ENCODE measurements around the gene PHC3.

Gene PHC3

GRCh38 chr3:170189398-170190256 is 8.1 kb upstream of the PHC3 start:
- no peak for DNase-seq

DNA sequence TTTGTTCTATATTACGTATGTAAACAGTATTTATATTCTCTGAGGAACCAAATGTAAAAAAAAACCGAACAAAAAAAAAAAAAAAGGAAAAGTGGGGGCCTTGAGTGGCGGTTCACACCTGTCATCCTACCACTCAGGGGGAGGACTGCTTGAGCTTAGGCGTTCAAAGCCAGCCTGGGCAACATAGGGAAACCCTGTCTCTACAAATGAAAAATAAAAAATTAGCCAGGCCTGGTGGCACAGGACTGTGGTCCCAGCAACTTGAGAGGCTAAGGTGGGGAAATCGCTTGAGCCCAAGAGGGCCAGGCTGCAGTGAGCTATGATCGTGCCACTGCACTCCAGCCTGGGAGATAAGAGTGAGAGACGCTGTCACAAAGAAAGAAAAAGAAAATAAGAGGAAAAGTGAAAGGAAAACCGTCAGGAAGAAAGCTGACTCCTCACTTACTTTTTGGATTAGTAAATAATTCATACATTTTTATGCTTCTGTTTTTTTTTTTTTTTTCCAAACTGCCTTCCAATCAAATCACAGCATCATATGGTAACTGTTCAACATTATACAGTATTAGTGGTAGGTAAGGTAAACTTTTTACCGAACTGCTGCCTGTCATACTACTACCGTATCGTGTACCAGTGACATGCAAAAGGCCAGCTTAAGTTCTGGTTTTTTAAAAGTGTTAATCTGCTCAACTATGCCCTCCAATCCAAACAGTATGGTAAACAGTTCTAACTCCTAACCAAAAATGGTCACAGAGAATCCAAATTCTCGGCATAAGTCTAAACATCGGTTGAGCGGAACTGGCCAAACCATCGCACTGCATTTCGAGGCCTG is 1.2 kb downstream of the PHC3 start:
- peak; percentile 25 for DNase-seq

DNA sequence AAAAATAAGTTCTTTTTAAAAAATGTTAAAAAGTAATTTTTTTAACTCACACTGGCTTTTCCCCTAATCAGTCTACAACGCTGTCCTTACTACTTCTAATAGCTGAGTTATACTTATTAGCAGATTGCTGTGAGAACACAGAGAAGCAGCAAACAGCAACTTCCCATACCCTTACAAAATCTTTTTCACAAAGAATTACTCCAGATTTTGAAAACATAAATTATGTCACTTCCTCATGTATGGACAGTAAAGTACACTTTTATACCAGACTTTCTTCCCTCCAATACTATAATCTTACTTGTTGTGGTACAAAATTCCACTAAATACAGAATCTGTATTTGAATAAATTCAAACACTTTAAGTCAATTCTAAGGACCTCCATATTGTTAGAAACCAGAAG is 2.1 kb downstream of the PHC3 start:
- no peak for DNase-seq

- DNase-seq: peak; percentile 71
Observed at GRCh38 chr3:170178651-170179050, 2.9 kb downstream of the PHC3 start.

GRCh38 chr3:170171563-170171962 is 10.0 kb downstream of the PHC3 start:
- DNase-seq: peak; percentile 23

DNA sequence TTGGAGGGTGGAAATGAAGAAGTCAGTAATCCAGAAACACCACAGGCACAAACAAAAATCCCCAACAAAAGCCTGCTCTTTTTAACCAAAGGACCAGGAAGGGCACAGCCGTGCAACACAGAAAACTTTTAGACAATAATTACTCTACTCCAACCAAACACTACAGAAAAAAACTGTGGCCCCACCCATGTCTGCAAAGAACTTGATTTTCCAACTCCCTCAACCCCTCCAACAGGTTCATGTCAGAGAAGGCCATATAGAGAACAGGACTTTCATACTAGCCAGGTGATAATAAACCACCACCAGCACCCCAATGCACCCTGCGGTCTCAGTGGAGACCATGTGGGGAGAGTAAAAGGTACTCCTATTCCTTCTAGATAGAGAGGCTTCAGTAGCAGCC is 16.8 kb downstream of the PHC3 start:
- DNase-seq: no peak

- no peak for DNase-seq
Observed at GRCh38 chr3:170163956-170164645, 17.4 kb downstream of the PHC3 start.

DNA sequence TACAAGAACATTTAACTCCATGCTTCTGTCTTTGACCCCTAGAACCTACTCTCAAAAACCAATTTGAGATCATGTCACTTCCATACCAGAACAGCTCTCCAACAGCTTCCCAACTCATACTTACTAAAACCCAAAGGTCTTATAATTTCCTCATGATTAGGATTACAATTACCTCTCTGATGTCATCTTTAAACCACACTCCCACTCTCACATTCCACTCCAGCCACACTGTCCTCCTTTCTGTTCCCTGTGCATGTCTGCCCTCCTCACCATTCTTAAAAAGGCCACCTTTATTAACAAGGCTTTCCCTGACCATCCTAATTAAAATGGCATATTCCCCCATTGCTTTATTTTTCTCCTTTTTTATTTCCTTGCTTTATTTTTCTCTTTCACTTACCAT is 18.9 kb downstream of the PHC3 start:
- no peak for DNase-seq

GRCh38 chr3:170162052-170162451 is 19.5 kb downstream of the PHC3 start:
- DNase-seq: no peak

GRCh38 chr3:170159933-170160332 is 21.6 kb downstream of the PHC3 start:
- DNase-seq: no peak

GRCh38 chr3:170159459-170159858 is 22.1 kb downstream of the PHC3 start:
- DNase-seq: no peak

DNA sequence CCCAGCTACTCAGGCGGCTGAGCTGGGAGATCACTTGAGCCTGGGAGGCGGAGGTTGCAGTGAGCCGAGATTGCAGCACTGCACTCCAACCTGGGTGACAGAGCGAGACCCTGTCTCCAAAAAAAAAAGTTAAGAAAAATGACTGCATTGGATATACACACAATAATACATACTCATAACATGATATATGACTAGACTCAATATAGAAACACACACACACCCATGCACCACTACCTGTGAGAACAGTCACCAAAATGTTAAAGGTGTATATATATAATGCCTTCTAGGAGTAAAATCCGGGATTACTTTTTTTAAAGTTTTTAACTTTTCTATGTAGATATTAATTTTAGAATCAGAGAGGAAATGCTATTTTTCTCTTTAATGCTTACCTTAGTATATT is 25.9 kb downstream of the PHC3 start:
- no peak for DNase-seq

- no peak for DNase-seq
Observed at GRCh38 chr3:170154569-170155143, 26.9 kb downstream of the PHC3 start.

GRCh38 chr3:170154084-170154483 is 27.4 kb downstream of the PHC3 start:
- DNase-seq: no peak

GRCh38 chr3:170151536-170151935 is 30.0 kb downstream of the PHC3 start:
- DNase-seq: no peak

- no peak for DNase-seq
Observed at GRCh38 chr3:170149016-170149415, 32.5 kb downstream of the PHC3 start.

DNA sequence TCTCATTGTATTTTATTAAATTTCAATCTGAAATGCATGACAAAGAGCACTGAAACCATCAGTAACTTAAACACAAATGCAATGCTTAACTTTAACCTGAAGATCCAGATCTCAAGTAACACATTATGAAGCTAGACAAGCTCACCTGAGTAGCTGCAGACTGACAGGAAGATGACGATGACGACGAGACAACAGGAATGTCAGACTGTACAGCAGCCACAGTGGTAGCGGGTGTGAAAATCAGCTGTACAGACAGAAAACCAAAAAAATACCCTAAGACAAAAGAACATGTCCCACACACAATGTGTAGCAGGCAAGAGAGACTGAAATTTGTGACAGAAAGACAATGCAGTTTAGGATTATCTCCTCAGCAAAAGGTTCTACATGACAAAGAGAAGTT is 36.3 kb downstream of the PHC3 start:
- DNase-seq: no peak

DNA sequence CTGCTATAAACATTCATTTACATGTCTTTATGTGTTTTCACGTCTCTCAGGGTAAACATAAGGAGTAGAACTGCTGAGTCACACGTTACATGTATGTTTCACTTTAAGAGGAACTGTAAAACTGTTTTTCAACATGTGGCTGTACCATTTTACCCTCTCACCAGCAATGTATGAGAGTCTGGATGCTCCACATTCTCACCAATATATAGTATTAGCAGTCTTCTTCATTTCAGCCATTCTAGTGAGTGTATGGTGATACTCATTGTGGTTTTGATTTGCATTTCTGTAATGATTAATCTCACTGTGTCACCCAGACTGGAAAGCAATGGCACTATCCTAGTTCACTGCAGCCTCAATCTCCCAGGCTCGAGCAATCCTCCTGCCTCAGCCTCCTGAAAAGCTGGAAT is 37.1 kb downstream of the PHC3 start:
- peak; percentile 21 for DNase-seq

GRCh38 chr3:170142373-170142772 is 39.2 kb downstream of the PHC3 start:
- no peak for DNase-seq

GRCh38 chr3:170137986-170138385 is 43.5 kb downstream of the PHC3 start:
- no peak for DNase-seq

GRCh38 chr3:170132335-170132734 is 49.2 kb downstream of the PHC3 start:
- peak; percentile 10 for DNase-seq

- DNase-seq: no peak
Observed at GRCh38 chr3:170130532-170130931, 51.0 kb downstream of the PHC3 start.

- peak; percentile 26 for DNase-seq
Observed at GRCh38 chr3:170128977-170129431, 52.5 kb downstream of the PHC3 start.
